Measurements from ENCODE around the gene SNCB. TPM values are rescaled to one million over a fixed set of nuclear protein-coding genes. Genes with fewer than 3 reads are reported as not detected.

Gene SNCB
- total RNA-seq, 2 experiments from 2014 or later: not detected

DNA sequence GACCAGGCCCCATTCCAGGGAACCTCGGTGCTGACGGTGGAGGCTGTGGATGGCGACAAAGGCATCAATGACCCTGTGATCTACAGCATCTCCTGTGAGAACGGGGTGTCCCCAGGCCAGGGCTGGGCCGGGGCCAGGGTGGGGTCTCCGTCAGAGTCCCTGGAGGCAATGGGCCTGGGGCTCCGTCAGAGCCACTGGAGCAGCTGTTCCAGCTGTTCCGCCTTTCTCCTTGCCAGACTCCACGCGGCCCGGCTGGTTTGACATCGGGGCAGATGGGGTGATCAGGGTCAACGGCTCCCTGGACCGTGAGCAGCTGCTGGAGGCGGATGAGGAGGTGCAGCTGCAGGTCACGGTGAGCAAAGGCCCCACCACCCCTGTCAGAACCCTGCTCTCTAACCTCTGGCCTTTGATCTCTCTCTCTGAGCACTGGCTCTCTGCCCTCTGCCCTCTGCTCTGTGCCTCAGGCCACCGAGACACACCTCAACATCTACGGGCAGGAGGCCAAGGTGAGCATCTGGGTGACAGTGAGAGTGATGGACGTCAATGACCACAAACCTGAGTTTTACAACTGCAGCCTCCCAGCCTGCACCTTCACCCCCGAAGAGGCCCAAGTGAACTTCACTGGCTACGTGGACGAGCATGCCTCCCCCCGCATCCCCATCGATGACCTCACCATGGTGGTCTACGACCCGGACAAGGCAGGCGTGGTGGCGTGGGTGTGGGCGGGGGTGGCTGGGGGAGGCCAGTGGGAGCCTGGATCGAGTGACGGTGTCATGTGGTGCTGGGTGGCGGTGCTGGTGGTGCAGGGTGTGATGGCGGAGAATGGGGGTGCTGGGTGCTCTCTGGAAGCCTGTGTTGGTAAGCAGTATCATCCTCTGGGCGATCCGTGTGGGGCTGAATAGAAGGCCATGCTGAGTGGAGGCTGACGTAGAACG lies 54.6 kb downstream of the SNCB start:
- Mint-ChIP-seq H3K27me3 (ENCODE audit: low read depth) (peaks cover 3% of the 10 kb centered on the region), H3K36me3 (ENCODE audit: low read depth) (no peaks in the 10 kb centered on the region), H3K4me3 (no peak overlapping the region), H3K9me3 (ENCODE audit: insufficient read depth) (no peaks in the 10 kb centered on the region), H3K27ac (no peak overlapping the region), H3K4me1 (ENCODE audit: low read depth) (peaks cover 3% of the 10 kb centered on the region)
- CTCF ChIA-PET: interaction anchor here (2.7 kb wide), 1 partner anchor 159 kb away, joined by 19 read pairs; the partner anchor contains the start of gene CLTB
- POLR2A ChIA-PET: no interaction called here
- ATAC-seq (no peak), DNase-seq (no peak)

DNA sequence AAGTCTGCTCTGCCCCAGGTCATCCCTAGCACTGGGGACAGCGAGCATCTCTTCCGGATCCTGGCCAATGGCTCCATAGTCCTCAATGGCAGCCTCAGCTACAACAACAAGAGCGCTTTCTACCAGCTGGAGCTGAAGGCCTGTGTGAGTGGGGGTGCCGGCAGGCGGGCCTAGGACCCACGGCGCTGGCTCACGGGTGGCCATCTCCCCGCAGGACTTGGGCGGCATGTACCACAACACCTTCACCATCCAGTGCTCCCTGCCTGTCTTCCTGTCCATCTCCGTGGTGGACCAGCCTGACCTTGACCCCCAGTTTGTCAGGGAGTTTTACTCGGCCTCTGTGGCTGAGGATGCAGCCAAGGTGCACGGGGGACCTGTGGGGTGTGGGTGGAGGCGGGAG lies 55.3 kb downstream of the SNCB start:
- H3K36me3 Mint-ChIP-seq (ENCODE audit: low read depth): no peaks in the 10 kb centered on the region
- H3K27ac Mint-ChIP-seq: no peak overlapping the region
- ATAC-seq (no peak), DNase-seq (no peak)
- H3K27me3 Mint-ChIP-seq (ENCODE audit: low read depth): peaks cover 3% of the 10 kb centered on the region
- POLR2A ChIA-PET: no interaction called here
- H3K9me3 Mint-ChIP-seq (ENCODE audit: insufficient read depth): no peaks in the 10 kb centered on the region
- H3K4me3 Mint-ChIP-seq: no peak overlapping the region
- H3K4me1 Mint-ChIP-seq (ENCODE audit: low read depth): peaks cover 3% of the 10 kb centered on the region
- CTCF ChIA-PET: interaction anchor here (2.7 kb wide), 1 partner anchor 158 kb away, joined by 19 read pairs; the partner anchor contains the start of gene CLTB

DNA sequence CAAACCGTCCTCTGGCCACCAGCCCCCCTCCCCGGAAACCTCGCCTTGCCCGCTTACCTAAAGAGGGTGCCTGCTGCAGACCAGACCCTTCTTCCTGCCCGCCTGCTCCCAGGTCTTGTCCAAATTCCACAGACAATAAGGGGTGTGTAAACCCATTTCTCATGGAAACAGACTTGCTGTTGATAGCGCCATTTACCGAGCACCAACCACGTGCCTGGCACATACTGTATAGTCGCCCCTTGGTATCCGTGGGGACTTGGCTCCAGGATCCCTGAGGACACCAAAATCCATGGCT lies 56.1 kb downstream of the SNCB start:
- CTCF ChIA-PET: interaction anchor here (0.9 to 2.7 kb wide), 11 partner anchors 15 to 158 kb away, joined by 3 to 19 read pairs (median 4); partner anchors contain the start of gene CLTB

DNA sequence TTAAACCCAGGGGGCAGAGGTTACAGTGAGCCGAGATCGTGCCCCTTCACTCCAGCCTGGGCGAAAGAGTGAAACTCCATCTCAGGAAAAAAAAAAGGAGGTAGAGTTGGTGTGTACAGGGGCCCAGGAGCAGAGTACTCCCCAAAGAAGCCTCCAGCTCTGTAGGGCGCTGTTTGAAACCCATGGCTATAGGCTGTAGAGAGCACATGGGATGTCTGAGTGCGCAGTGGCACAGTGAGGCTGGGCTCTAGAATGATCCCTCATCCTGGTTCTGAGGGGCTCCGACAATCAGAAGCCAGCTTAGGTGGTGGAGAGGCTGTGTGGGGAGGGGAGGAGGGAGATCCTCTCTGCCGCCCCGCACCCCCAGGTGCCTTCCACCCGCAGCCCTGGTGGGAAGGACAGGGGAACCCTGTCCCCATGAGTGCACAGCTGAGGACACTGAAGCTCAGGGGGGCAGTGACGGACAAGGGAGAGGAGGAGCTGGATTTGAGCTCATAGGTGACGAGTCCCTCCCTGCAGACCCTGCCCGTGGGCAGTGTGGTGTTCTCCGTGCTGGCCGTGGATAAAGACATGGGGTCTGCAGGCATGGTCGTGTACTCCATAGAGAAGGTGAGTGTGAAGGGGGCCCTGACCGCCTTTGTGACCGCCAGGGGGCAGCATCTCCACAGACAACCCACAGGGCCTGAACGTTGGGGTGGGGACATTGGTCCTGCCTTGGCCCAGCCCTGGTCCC lies 56.6 kb downstream of the SNCB start:
- POLR2A ChIA-PET: interaction anchor here (1.0 kb wide), 1 partner anchor 32 kb away, joined by 5 read pairs; no protein-coding TSS in a partner anchor
- H3K4me3 Mint-ChIP-seq: no peak overlapping the region
- DNase-seq: peak; percentile 83
- no peaks in the 10 kb centered on the region for H3K9me3 Mint-ChIP-seq (ENCODE audit: insufficient read depth)
- peak; percentile 90 for ATAC-seq
- peaks cover 3% of the 10 kb centered on the region for H3K27me3 Mint-ChIP-seq (ENCODE audit: low read depth)
- H3K36me3 Mint-ChIP-seq (ENCODE audit: low read depth): no peaks in the 10 kb centered on the region
- no peak overlapping the region for H3K27ac Mint-ChIP-seq
- CTCF ChIA-PET: interaction anchor here (0.6 to 2.7 kb wide), 17 partner anchors 10 to 498 kb away, joined by 3 to 19 read pairs (median 4); partner anchors contain the start of gene CLTB
- peaks cover 3% of the 10 kb centered on the region for H3K4me1 Mint-ChIP-seq (ENCODE audit: low read depth)

More for the DNA sequence above, 56.1 kb downstream of the SNCB start:
- H3K36me3 Mint-ChIP-seq (ENCODE audit: low read depth): no peaks in the 10 kb centered on the region
- no peak overlapping the region for H3K4me3 Mint-ChIP-seq
- H3K27me3 Mint-ChIP-seq (ENCODE audit: low read depth): peaks cover 3% of the 10 kb centered on the region
- POLR2A ChIA-PET: interaction anchor here (0.5 to 1.0 kb wide), 2 partner anchors 33 to 1023 kb away, joined by 3 to 5 read pairs; no protein-coding TSS in a partner anchor
- ATAC-seq: no peak
- H3K27ac Mint-ChIP-seq: no peak overlapping the region
- no peak for DNase-seq
- peaks cover 3% of the 10 kb centered on the region for H3K4me1 Mint-ChIP-seq (ENCODE audit: low read depth)
- H3K9me3 Mint-ChIP-seq (ENCODE audit: insufficient read depth): no peaks in the 10 kb centered on the region

Small RNA genes within 50 kb of the gene (microRNA-seq; reads per million reads assigned to microRNA genes)
- gene MIR4281: not detected

Other genes starting within 250 kb of the SNCB start
- gene NOP16, start 241.9 kb downstream of the SNCB start, total RNA-seq: 10 to 100 TPM; 44.5 to 46.3 TPM
- gene HIGD2A, start 241.8 kb downstream of the SNCB start, total RNA-seq: 100 to 1,000 TPM; 129 to 142 TPM
- gene CLTB, start 214.0 kb downstream of the SNCB start, total RNA-seq: 10 to 100 TPM; 65.4 to 67.7 TPM
- gene FAF2, start 182.1 kb downstream of the SNCB start, total RNA-seq: 10 to 100 TPM; 31.3 to 31.4 TPM
- 10 to 100 TPM; 88.3 to 92.7 TPM for gene RNF44, start 93.1 kb downstream of the SNCB start, total RNA-seq
- gene CDHR2, start 81.2 kb downstream of the SNCB start, total RNA-seq: 1 to 10 TPM; 2.1 to 2.2 TPM
- 1 to 10 TPM; 1.9 to 2.5 TPM for gene GPRIN1, start 20.4 kb downstream of the SNCB start, total RNA-seq
- gene EIF4E1B, start 141 bp upstream of the SNCB start, total RNA-seq: not detected
- 10 to 100 TPM; 41.6 to 47.4 TPM for gene TSPAN17, start 16.9 kb upstream of the SNCB start, total RNA-seq
- gene UNC5A, start 180.0 kb upstream of the SNCB start, total RNA-seq: not detected

All from activated CD8-positive, alpha-beta T cell treated with anti-CD3 and anti-CD28 coated beads, Interleukin-2, amount 10 ng/mL, durations not matched to agents 7 days and 5 days (primary cell).